GM18502 (cell line): Measurements from ENCODE around the gene LCN15.

Experiments used
- ATAC-seq: cut with Tn5 transposase; IDR thresholded peaks from one replicate; pipeline ENCODE4 v1.9.1; 2021; ENCODE audit warnings: mild to moderate bottlenecking; ENCODE audit not compliant: unreplicated experiment, poor library complexity

The LCN15 gene

DNA sequence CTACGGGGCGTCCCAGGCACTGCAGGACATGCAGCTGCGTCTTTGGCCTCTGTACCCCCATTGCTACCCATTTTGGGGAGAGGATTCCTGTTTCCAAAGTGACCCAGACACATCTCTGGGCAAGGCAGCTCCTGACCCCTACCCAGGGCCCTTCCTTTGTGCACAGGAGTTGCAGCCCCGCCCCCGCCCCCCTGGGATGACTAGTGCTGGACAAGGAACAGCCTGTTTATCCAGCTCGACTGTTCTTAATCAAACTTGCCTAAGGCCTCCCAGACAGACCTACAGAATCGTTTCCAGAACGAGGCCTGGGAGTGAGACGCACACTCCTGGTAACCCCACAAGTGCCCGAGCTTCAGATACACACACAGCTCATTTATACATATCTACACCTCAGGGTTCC lies 38.7 kb downstream of the LCN15 start:
- no peak for ATAC-seq

- no peak for ATAC-seq
Observed at GRCh38 chr9:136724772-136725171, 39.5 kb downstream of the LCN15 start.

- ATAC-seq: no peak
Observed at GRCh38 chr9:136723989-136724388, 40.3 kb downstream of the LCN15 start.

GRCh38 chr9:136723362-136723976 lies 40.8 kb downstream of the LCN15 start:
- no peak for ATAC-seq

GRCh38 chr9:136722969-136723356 lies 41.4 kb downstream of the LCN15 start:
- ATAC-seq: no peak

GRCh38 chr9:136722093-136722968 lies 42.0 kb downstream of the LCN15 start:
- ATAC-seq: no peak

GRCh38 chr9:136721339-136722092 lies 42.8 kb downstream of the LCN15 start:
- ATAC-seq: no peak

GRCh38 chr9:136720898-136721338 lies 43.4 kb downstream of the LCN15 start:
- no peak for ATAC-seq

- ATAC-seq: no peak
Observed at GRCh38 chr9:136720251-136720897, 43.9 kb downstream of the LCN15 start.

DNA sequence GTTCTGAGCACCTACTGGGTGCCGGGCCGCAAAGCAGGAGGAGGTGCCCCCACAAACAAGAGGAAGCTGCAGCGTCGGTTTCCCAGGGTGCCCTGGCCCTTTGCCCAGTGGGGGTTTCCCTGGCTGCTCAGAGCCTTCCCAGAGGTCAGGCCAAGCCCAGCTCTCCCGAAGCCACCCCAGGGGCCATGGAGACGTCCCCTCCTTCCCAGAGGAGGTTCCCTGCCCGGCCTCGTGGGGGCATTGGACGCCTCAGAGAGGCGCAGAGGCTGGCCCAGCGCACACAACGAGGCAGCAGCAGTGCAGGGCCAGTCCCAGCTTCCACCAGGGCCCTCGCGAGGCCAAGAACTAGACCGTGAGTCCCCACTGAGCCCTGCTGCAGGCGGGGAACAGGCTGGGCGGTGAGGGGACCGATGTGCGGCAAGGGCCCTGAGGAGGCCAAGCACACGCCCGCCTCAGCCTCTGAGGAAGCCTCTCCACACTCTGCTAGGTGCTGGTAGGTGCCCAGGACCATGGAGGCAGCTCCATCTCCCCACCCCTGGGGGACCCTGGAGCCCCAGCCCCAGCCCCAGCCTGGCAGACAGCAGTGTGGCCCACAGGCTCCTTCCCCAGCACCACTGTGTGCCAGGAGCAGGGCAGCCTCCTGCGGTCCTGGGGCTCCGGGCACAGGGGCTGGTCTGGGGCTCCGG lies 45.0 kb downstream of the LCN15 start:
- ATAC-seq: no peak

DNA sequence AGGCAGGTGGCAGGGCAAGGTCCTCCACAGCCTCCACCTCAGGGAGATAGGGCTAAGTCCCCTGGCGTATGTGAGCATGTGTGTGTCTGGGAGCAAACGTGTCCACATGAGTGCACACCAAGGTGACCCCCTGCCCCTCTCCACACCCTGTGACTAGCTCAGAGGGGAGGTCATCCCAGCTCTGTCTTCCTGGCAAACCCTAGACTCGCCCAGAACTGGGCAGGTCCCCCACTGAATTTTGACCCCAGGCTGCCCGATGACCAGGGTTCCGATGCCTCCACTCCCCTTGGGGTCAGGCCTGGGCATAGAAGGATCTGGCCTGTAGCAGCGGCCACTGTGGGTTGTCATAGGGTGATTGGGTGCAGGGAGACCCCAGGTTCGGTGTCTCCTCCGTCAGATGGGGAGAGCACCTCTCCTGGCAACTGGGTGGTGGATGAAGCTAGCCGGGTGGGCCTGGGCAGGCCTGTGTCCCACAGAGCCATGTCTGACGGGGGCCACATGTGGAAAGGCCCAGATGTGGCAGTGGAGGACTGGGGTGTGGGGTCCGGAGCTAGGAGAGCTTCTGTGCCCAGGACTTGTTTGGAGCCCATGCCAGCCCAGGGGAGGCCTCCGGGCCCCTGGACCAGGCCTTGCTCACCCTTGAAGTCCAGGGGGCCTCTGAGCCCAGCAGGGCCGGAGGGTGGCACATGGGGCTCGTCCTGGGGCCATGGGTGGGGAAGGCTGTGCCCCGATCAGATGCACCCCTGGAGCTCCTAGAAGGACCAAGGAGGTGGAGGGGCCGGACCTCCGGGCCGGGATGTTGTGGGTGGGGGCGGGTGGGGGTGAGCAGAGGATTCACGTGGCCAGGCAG lies 45.7 kb downstream of the LCN15 start:
- ATAC-seq: no peak

GRCh38 chr9:136717399-136717798 lies 46.9 kb downstream of the LCN15 start:
- ATAC-seq: no peak

DNA sequence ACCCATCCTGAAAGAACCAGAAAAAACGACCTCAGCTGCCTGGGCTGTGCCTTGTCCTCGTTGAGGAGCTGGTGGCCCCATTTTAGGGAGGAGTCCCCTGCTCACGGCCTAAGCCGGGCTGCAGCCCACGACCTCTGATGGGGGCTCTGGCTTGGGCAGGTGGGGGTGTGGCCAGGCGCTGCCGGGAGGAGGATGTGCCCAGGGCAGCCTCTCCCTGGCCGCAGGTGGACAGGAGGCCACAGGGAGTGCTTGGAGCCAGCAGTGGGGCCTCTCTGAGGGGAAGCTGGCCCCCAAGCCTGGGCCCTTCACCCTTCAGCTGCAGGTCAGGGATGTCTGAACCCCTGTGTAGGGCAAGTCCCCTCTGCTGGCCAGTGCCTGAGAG lies 49.4 kb downstream of the LCN15 start:
- no peak for ATAC-seq

DNA sequence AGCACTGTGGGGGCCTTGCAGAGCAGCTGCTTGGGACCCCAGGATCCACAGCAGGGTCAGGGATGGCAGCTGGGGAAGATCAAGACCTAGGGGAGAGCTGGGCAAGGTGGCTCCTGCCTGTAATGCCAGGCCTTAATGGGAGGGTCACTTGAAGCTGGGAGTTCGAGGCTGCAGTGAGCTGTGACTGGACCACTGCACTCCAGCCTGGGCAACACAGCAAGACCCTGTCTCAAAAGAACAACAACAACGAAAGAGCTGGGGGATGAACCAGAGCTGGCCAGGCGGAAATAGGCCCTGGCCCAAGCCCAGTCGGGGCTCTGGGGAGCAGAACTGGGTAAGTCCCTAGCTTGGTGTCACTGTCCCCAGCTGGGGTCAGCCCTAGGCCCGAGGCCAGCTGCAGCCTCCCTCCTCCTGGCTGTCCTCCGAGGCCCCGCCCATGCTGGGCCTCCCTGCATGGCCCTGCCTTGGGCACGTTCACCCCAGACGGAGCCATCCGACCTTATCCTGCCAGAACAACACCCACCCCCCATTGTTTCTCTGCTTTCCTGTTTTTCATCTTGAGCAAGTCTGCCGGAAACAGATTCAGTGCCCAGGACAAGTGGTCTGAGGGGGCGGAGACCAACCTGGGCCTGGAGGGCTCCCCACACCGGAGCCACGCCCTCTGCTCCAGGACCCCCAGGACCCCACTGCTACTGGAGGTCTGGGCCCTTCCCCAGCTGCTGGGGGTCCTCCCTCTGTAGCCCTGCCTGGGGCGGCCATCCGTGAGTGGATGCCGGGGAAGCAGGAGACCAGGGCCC lies 50.0 kb downstream of the LCN15 start:
- ATAC-seq: no peak

GRCh38 chr9:136713550-136713949 lies 50.8 kb downstream of the LCN15 start:
- no peak for ATAC-seq

- ATAC-seq: no peak
Observed at GRCh38 chr9:136712690-136713544, 51.4 kb downstream of the LCN15 start.
